Naive thymus-derived CD8-positive, alpha-beta T cell (primary cell): Measurements from ENCODE around the gene NARF. TPM values are rescaled to one million over a fixed set of nuclear protein-coding genes. Genes with fewer than 3 reads are reported as not detected.

Experiments used
- ATAC-seq, 2 donors: fragments of 150-1000 bp; cut with Tn5 transposase in 1 of 2; sonication (Bioruptor Pico), chemical (Tn5 transposase) in 1 of 2; 1 replicate in 1 of 2; 2 replicates in 1 of 2; pipeline ENCODE4 v1.10.0; 2021; ENCODE audit warnings: mild to moderate bottlenecking in 2 of 2, moderate library complexity in 2 of 2
- POLR2A ChIA-PET: fragments of 350-600 bp; sonication (Branson Sonifier 250); formaldehyde crosslinking; loops from one replicate; lab custom pipeline; 2021; ENCODE audit warnings: antibody characterized with exemption; lab: Charles Lee
- DNase-seq, 10 donors: peaks; one replicate each; pipeline versions ENCODE4 v3.0.0 to v3.0.0-alpha.2; 2020 to 2022
- H3K27ac Mint-ChIP-seq, 10 donors: one replicate each; pipeline ENCODE4 v1.8.0; 2020 to 2022; ENCODE audit warnings: mild to moderate bottlenecking in 10 of 10, mixed read lengths in 10 of 10, moderate library complexity in 4 of 10, inconsistent platforms in 1 of 10
- H3K27me3 Mint-ChIP-seq, 5 donors: one replicate each; pipeline ENCODE4 v1.8.0; 2021 to 2022; ENCODE audit warnings: mixed read lengths in 5 of 5
- H3K36me3 Mint-ChIP-seq, 3 donors: one replicate each; pipeline ENCODE4 v1.8.0; 2020 to 2022; ENCODE audit warnings: mixed read lengths in 3 of 3, mild to moderate bottlenecking in 2 of 3, inconsistent platforms in 1 of 3
- H3K4me1 Mint-ChIP-seq, 4 donors: one replicate each; pipeline ENCODE4 v1.8.0; 2021 to 2022; ENCODE audit warnings: mixed read lengths in 4 of 4
- H3K4me3 Mint-ChIP-seq, 10 donors: one replicate each; pipeline ENCODE4 v1.8.0; 2020 to 2022; ENCODE audit warnings: mild to moderate bottlenecking in 10 of 10, mixed read lengths in 10 of 10, moderate library complexity in 6 of 10, inconsistent platforms in 1 of 10
- H3K9me3 Mint-ChIP-seq, 9 donors: one replicate each; pipeline ENCODE4 v1.8.0; 2020 to 2022; ENCODE audit warnings: mixed read lengths in 9 of 9, mild to moderate bottlenecking in 3 of 9, inconsistent platforms in 1 of 9, moderate library complexity in 1 of 9
- polyA plus RNA-seq, 3 donors: library from polyadenylated mRNA; unstranded; fragments of 300-500 nt; fragmentation: Illumina TruSeq; gene quantifications; one replicate each; pipeline ENCODE4 v1.2.3, GENCODE V29; 2021
- total RNA-seq, 8 experiments: library from RNA in 2 of 8; stranded (reverse) in 2 of 8; gene quantifications; one replicate each; pipeline ENCODE4 v1.2.3 and lab custom pipeline; 2021 to 2026

Gene NARF
- total and polyA plus RNA-seq, 5 experiments from 2014 or later, result 70.1 to 127 (median 93.6) TPM

GRCh38 chr17:82442643-82443464 lies 15.7 kb upstream of the NARF start:
- Mint-ChIP-seq H3K9me3 (no peaks in the 10 kb centered on the region), H3K36me3 (peaks cover 0 to 12% (median 0%) of the 10 kb centered on the region in 3 donors), H3K27ac (peak overlapping the region in 4 of 10 donors; percentile 22 to 60 (median 38)), H3K4me1 (peaks cover 4 to 31% (median 15%) of the 10 kb centered on the region in 4 donors), H3K27me3 (no peaks in the 10 kb centered on the region), H3K4me3 (no peak overlapping the region)
- POLR2A ChIA-PET, result interaction anchor here (1.0 to 2.2 kb wide), 2 partner anchors 15 to 25 kb away, joined by 3 to 6 read pairs; partner anchors contain the start of gene HEXD
- ATAC-seq, result no peak
- DNase-seq, result no peak

DNA sequence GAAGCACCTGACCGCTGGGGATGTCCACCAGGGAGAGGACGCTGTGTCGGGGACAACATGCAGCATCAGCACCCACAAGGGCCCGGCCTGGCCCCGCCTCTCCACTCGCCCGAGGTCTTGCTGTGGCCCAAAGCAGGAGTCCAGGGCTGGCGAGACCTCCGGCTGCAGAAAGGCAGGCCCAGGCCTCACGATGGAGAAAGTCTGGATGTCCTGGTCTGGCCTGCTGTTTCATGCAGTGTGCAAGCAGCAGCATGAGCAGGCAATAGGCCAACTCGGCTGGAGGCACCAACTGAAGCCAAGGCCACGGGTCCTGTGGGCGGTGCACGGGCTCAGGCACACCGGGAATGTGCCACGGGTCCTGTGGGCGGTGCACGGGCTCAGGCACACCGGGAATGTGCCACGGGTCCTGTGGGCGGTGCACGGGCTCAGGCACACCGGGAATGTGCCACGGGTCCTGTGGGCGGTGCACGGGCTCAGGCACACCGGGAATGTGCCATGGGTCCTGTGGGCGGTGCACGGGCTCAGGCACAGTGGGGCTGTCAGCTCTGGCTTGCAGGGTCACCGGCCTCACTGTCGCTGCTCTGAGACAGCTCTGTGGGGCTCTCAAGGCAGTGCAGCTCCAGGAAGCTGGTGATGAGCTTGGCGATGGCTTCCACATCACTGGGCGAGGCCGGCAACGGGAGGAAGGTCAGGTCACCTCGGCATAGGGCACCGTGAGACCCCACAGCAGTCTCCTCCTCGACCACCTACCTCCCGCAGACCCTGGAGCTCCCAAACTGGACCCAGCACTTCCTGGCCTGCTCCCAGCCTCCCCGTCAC lies 14.9 kb upstream of the NARF start:
- ATAC-seq (no peak), DNase-seq (no peak)
- Mint-ChIP-seq H3K4me1 (peaks cover 6 to 30% (median 16%) of the 10 kb centered on the region in 4 donors), H3K4me3 (no peak overlapping the region), H3K27me3 (no peaks in the 10 kb centered on the region), H3K36me3 (peaks cover 0 to 9% (median 0%) of the 10 kb centered on the region in 3 donors), H3K27ac (no peak overlapping the region), H3K9me3 (no peaks in the 10 kb centered on the region)
- POLR2A ChIA-PET, result interaction anchor here (0.5 kb wide), 1 partner anchor 72 kb away, joined by 4 read pairs; no protein-coding TSS in a partner anchor

- DNase-seq (no peak), ATAC-seq (no peak)
- Mint-ChIP-seq H3K27ac (no peak overlapping the region), H3K9me3 (no peaks in the 10 kb centered on the region), H3K27me3 (no peaks in the 10 kb centered on the region), H3K36me3 (peaks cover 0 to 9% (median 0%) of the 10 kb centered on the region in 3 donors), H3K4me1 (peaks cover 7 to 37% (median 20%) of the 10 kb centered on the region in 4 donors), H3K4me3 (no peak overlapping the region)
- POLR2A ChIA-PET, result interaction anchor here (0.5 kb wide), 1 partner anchor 72 kb away, joined by 4 read pairs; no protein-coding TSS in a partner anchor
These were observed 14.2 kb upstream of the NARF start for GRCh38 chr17:82444284-82444893.

GRCh38 chr17:82444941-82445521 lies 13.5 kb upstream of the NARF start:
- Mint-ChIP-seq H3K27me3 (no peaks in the 10 kb centered on the region), H3K4me3 (no peak overlapping the region), H3K27ac (no peak overlapping the region), H3K4me1 (peaks cover 10 to 41% (median 24%) of the 10 kb centered on the region in 4 donors), H3K9me3 (no peaks in the 10 kb centered on the region), H3K36me3 (peaks cover 0 to 9% (median 0%) of the 10 kb centered on the region in 3 donors)
- no peak for ATAC-seq
- no peak for DNase-seq
- POLR2A ChIA-PET, result no interaction called here

DNA sequence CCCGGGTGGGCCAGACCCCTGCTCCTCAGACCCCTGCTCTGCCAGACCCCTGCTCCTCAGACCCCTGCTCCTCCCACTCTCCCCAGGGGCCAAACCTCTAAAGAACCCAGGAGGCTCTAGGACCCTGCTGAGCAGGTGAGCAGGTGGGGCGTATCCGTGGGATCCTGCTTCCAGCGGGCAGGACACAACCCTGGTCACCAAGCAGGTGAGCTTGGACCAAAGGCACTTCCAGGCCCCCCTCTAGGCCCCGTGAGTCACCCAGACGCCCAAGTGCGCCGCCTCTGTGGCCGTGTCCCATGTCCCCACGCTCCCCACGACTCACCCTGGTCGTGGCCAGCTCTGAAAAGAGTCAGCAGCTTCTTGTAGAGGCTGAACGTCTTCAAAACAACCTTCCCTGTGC lies 13.0 kb upstream of the NARF start:
- Mint-ChIP-seq H3K27ac (peak overlapping the region in 1 of 10 donors; percentile 22), H3K4me3 (no peak overlapping the region), H3K27me3 (no peaks in the 10 kb centered on the region), H3K9me3 (no peaks in the 10 kb centered on the region), H3K36me3 (peaks cover 0 to 9% (median 0%) of the 10 kb centered on the region in 3 donors), H3K4me1 (peaks cover 8 to 36% (median 23%) of the 10 kb centered on the region in 4 donors)
- DNase-seq (no peak), ATAC-seq (no peak)
- POLR2A ChIA-PET, result no interaction called here

GRCh38 chr17:82446124-82446523 lies 12.4 kb upstream of the NARF start:
- peak overlapping the region in 1 of 10 donors; percentile 34 for H3K4me3 Mint-ChIP-seq
- DNase-seq (no peak), ATAC-seq (no peak)
- peaks cover 0 to 9% (median 0%) of the 10 kb centered on the region in 3 donors for H3K36me3 Mint-ChIP-seq
- peak overlapping the region in 7 of 10 donors; percentile 15 to 86 (median 46) for H3K27ac Mint-ChIP-seq
- no peaks in the 10 kb centered on the region for H3K27me3 Mint-ChIP-seq
- H3K4me1 Mint-ChIP-seq, result peaks cover 8 to 39% (median 28%) of the 10 kb centered on the region in 4 donors
- POLR2A ChIA-PET, result interaction anchor here (0.7 kb wide), 1 partner anchor 470 kb away, joined by 3 read pairs; no protein-coding TSS in a partner anchor
- no peaks in the 10 kb centered on the region for H3K9me3 Mint-ChIP-seq

DNA sequence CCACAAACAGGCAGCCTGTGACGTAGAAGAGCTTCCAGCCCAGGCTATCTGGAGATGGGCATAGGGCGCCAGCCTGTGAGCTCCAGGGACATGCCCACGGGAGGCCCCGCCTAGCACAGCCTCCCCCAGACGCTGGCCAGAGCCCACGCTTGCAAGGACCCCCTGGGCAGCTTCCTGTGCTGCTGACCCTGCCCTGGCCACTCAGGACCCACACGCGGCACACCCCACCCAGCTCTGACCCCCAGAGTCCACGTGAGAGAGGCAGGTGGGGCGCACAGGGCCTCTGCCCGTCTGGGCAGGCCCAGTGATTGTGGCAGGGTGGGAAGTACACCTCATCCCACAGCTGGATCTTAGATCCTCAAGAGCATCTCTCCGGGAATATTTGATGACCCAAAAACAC lies 11.9 kb upstream of the NARF start:
- POLR2A ChIA-PET, result no interaction called here
- Mint-ChIP-seq H3K27me3 (no peaks in the 10 kb centered on the region), H3K36me3 (peaks cover 0 to 9% (median 0%) of the 10 kb centered on the region in 3 donors), H3K9me3 (no peaks in the 10 kb centered on the region), H3K4me3 (peak overlapping the region in 3 of 10 donors; percentile 22 to 43 (median 34)), H3K27ac (peak overlapping the region in 7 of 10 donors; percentile 5 to 86 (median 47)), H3K4me1 (peaks cover 10 to 43% (median 33%) of the 10 kb centered on the region in 4 donors)
- ATAC-seq (no peak), DNase-seq (no peak)

DNA sequence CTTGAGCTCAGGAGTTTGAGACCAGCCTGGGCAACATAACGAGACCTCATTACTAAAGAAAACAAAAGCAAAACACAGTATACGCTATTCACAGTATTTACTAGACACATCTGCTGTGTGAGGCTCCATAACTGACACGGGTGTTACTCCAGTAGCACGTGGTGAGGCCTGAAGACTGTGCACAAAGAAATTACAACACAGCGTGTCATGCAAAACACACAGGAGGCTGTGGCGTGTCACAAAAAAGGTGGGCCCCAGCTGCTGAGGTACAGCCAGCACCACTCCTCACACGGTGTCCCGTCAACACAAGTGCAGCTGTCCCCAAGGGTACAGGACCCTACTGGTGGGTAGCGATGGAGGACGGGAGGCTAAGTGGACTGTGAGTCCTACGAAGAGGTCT lies 10.7 kb upstream of the NARF start:
- POLR2A ChIA-PET, result interaction anchor here (0.8 kb wide), 1 partner anchor 10 kb away, joined by 3 read pairs; the partner anchor contains the start of gene NARF
- H3K27me3 Mint-ChIP-seq, result no peaks in the 10 kb centered on the region
- H3K27ac Mint-ChIP-seq, result peak overlapping the region in 9 of 10 donors; percentile 41 to 94 (median 86)
- H3K36me3 Mint-ChIP-seq, result peaks cover 0 to 5% (median 0%) of the 10 kb centered on the region in 3 donors
- no peak for ATAC-seq
- H3K9me3 Mint-ChIP-seq, result no peaks in the 10 kb centered on the region
- DNase-seq, result no peak
- peaks cover 14 to 47% (median 39%) of the 10 kb centered on the region in 4 donors for H3K4me1 Mint-ChIP-seq
- peak overlapping the region in 8 of 10 donors; percentile 18 to 77 (median 53) for H3K4me3 Mint-ChIP-seq

GRCh38 chr17:82449131-82449882 lies 9.2 kb upstream of the NARF start:
- peak overlapping the region; percentile 96 to 99 (median 98) for H3K27ac Mint-ChIP-seq
- no peaks in the 10 kb centered on the region for H3K27me3 Mint-ChIP-seq
- ATAC-seq, result peak; percentile 48 to 77
- DNase-seq, result peak; percentile 56 to 90 (median 83)
- H3K4me1 Mint-ChIP-seq, result peaks cover 14 to 47% (median 38%) of the 10 kb centered on the region in 4 donors
- H3K36me3 Mint-ChIP-seq, result no peaks in the 10 kb centered on the region
- POLR2A ChIA-PET, result interaction anchor here (0.5 to 2.1 kb wide), 19 partner anchors 9 to 1432 kb away, joined by 3 to 31 read pairs (median 4); partner anchors contain the start of genes FOXK2, HEXD, NARF and OGFOD3
- H3K4me3 Mint-ChIP-seq, result peak overlapping the region; percentile 92 to 99 (median 95)
- H3K9me3 Mint-ChIP-seq, result no peaks in the 10 kb centered on the region

GRCh38 chr17:82449883-82450356 lies 8.6 kb upstream of the NARF start:
- DNase-seq (peak in 3 of 10 donors; percentile 14 to 34 (median 19)), ATAC-seq (peak; percentile 13 to 16)
- Mint-ChIP-seq H3K9me3 (no peaks in the 10 kb centered on the region), H3K27me3 (no peaks in the 10 kb centered on the region), H3K36me3 (no peaks in the 10 kb centered on the region), H3K27ac (peak overlapping the region; percentile 96 to 99 (median 98)), H3K4me1 (peaks cover 14 to 47% (median 38%) of the 10 kb centered on the region in 4 donors), H3K4me3 (peak overlapping the region; percentile 92 to 99 (median 95))
- POLR2A ChIA-PET, result interaction anchor here (0.6 to 2.1 kb wide), 14 partner anchors 9 to 937 kb away, joined by 3 to 31 read pairs (median 4); partner anchors contain the start of genes FOXK2, HEXD, NARF and OGFOD3
